ENCODE data around the gene SMPD3.

The SMPD3 gene

GRCh38 chr16:68433316-68433715, 15.0 kb downstream of the SMPD3 start:
- H3K4me1 ChIP-seq (ENCODE audit: control insufficient read depth, insufficient read depth, low read length, poor library complexity, severe bottlenecking): no peaks in the 10 kb centered on the region
- no peaks in the 10 kb centered on the region for H3K36me3 ChIP-seq (ENCODE audit: control insufficient read depth, insufficient read depth, low read length)
- H3K9me3 ChIP-seq (ENCODE audit: control insufficient read depth, low read length): no peaks in the 10 kb centered on the region
- no peak overlapping the region for H3K27ac ChIP-seq (ENCODE audit: low read depth, low read length, severe bottlenecking)
- WGBS, 2 experiments (ENCODE audit: insufficient coverage in 2 of 2): 88 to 90% methylated on average over 1 to 3 of the region's 4 CpGs
- no peak overlapping the region for H3K4me3 ChIP-seq (ENCODE audit: extremely low read depth, insufficient read depth, low read length, poor library complexity, severe bottlenecking)

- no peaks in the 10 kb centered on the region for H3K36me3 ChIP-seq (ENCODE audit: control insufficient read depth, insufficient read depth, low read length)
- 87 to 100% methylated on average over 1 to 3 of the region's 4 CpGs for WGBS, 2 experiments (ENCODE audit: insufficient coverage in 2 of 2)
Observed at GRCh38 chr16:68432701-68433100, 15.6 kb downstream of the SMPD3 start.

GRCh38 chr16:68429076-68429854, 19.0 kb downstream of the SMPD3 start:
- 77 to 85% methylated on average over 4 of the region's 4 CpGs for WGBS, 2 experiments (ENCODE audit: insufficient coverage in 2 of 2)
- no peak overlapping the region for H3K4me3 ChIP-seq (ENCODE audit: extremely low read depth, insufficient read depth, low read length, poor library complexity, severe bottlenecking)
- H3K9me3 ChIP-seq (ENCODE audit: control insufficient read depth, low read length): no peaks in the 10 kb centered on the region
- H3K36me3 ChIP-seq (ENCODE audit: control insufficient read depth, insufficient read depth, low read length): no peaks in the 10 kb centered on the region
- H3K4me1 ChIP-seq (ENCODE audit: control insufficient read depth, insufficient read depth, low read length, poor library complexity, severe bottlenecking): no peaks in the 10 kb centered on the region
- H3K27ac ChIP-seq (ENCODE audit: low read depth, low read length, severe bottlenecking): no peak overlapping the region

More at GRCh38 chr16:68432701-68433100, 15.6 kb downstream of the SMPD3 start:
- no peak overlapping the region for H3K27ac ChIP-seq (ENCODE audit: low read depth, low read length, severe bottlenecking)
- H3K4me3 ChIP-seq (ENCODE audit: extremely low read depth, insufficient read depth, low read length, poor library complexity, severe bottlenecking): no peak overlapping the region
- H3K4me1 ChIP-seq (ENCODE audit: control insufficient read depth, insufficient read depth, low read length, poor library complexity, severe bottlenecking): no peaks in the 10 kb centered on the region
- no peaks in the 10 kb centered on the region for H3K9me3 ChIP-seq (ENCODE audit: control insufficient read depth, low read length)

GRCh38 chr16:68427649-68428303, 20.5 kb downstream of the SMPD3 start:
- WGBS, 2 experiments (ENCODE audit: insufficient coverage in 2 of 2): 93% methylated on average over 5 of the region's 5 CpGs

GRCh38 chr16:68426347-68426652, 22.0 kb downstream of the SMPD3 start:
- H3K36me3 ChIP-seq (ENCODE audit: control insufficient read depth, insufficient read depth, low read length): no peaks in the 10 kb centered on the region
- H3K4me3 ChIP-seq (ENCODE audit: extremely low read depth, insufficient read depth, low read length, poor library complexity, severe bottlenecking): no peak overlapping the region
- H3K9me3 ChIP-seq (ENCODE audit: control insufficient read depth, low read length): no peaks in the 10 kb centered on the region
- H3K27ac ChIP-seq (ENCODE audit: low read depth, low read length, severe bottlenecking): no peak overlapping the region
- H3K4me1 ChIP-seq (ENCODE audit: control insufficient read depth, insufficient read depth, low read length, poor library complexity, severe bottlenecking): no peaks in the 10 kb centered on the region

More at GRCh38 chr16:68427649-68428303, 20.5 kb downstream of the SMPD3 start:
- H3K27ac ChIP-seq (ENCODE audit: low read depth, low read length, severe bottlenecking): no peak overlapping the region
- no peaks in the 10 kb centered on the region for H3K36me3 ChIP-seq (ENCODE audit: control insufficient read depth, insufficient read depth, low read length)
- no peak overlapping the region for H3K4me3 ChIP-seq (ENCODE audit: extremely low read depth, insufficient read depth, low read length, poor library complexity, severe bottlenecking)
- no peaks in the 10 kb centered on the region for H3K9me3 ChIP-seq (ENCODE audit: control insufficient read depth, low read length)
- no peaks in the 10 kb centered on the region for H3K4me1 ChIP-seq (ENCODE audit: control insufficient read depth, insufficient read depth, low read length, poor library complexity, severe bottlenecking)

GRCh38 chr16:68425498-68426346, 22.6 kb downstream of the SMPD3 start:
- no peaks in the 10 kb centered on the region for H3K9me3 ChIP-seq (ENCODE audit: control insufficient read depth, low read length)
- 80 to 86% methylated on average over 5 to 9 of the region's 9 CpGs for WGBS, 2 experiments (ENCODE audit: insufficient coverage in 2 of 2)
- no peaks in the 10 kb centered on the region for H3K36me3 ChIP-seq (ENCODE audit: control insufficient read depth, insufficient read depth, low read length)

GRCh38 chr16:68423771-68424170, 24.5 kb downstream of the SMPD3 start:
- Histone ChIP-seq H3K36me3 (ENCODE audit: control insufficient read depth, insufficient read depth, low read length) (no peaks in the 10 kb centered on the region), H3K4me1 (ENCODE audit: control insufficient read depth, insufficient read depth, low read length, poor library complexity, severe bottlenecking) (no peaks in the 10 kb centered on the region), H3K27ac (ENCODE audit: low read depth, low read length, severe bottlenecking) (no peak overlapping the region), H3K9me3 (ENCODE audit: control insufficient read depth, low read length) (no peaks in the 10 kb centered on the region), H3K4me3 (ENCODE audit: extremely low read depth, insufficient read depth, low read length, poor library complexity, severe bottlenecking) (no peak overlapping the region)
- 84 to 89% methylated on average over 3 to 5 of the region's 5 CpGs for WGBS, 2 experiments (ENCODE audit: insufficient coverage in 2 of 2)

More at GRCh38 chr16:68425498-68426346, 22.6 kb downstream of the SMPD3 start:
- Histone ChIP-seq H3K4me1 (ENCODE audit: control insufficient read depth, insufficient read depth, low read length, poor library complexity, severe bottlenecking) (no peaks in the 10 kb centered on the region), H3K4me3 (ENCODE audit: extremely low read depth, insufficient read depth, low read length, poor library complexity, severe bottlenecking) (no peak overlapping the region), H3K27ac (ENCODE audit: low read depth, low read length, severe bottlenecking) (no peak overlapping the region)

- Histone ChIP-seq H3K36me3 (ENCODE audit: control insufficient read depth, insufficient read depth, low read length) (no peaks in the 10 kb centered on the region), H3K27ac (ENCODE audit: low read depth, low read length, severe bottlenecking) (no peak overlapping the region), H3K4me1 (ENCODE audit: control insufficient read depth, insufficient read depth, low read length, poor library complexity, severe bottlenecking) (no peaks in the 10 kb centered on the region), H3K9me3 (ENCODE audit: control insufficient read depth, low read length) (no peaks in the 10 kb centered on the region), H3K4me3 (ENCODE audit: extremely low read depth, insufficient read depth, low read length, poor library complexity, severe bottlenecking) (no peak overlapping the region)
- 71 to 80% methylated on average over 1 to 3 of the region's 4 CpGs for WGBS, 2 experiments (ENCODE audit: insufficient coverage in 2 of 2)
Observed at GRCh38 chr16:68422396-68422960, 25.8 kb downstream of the SMPD3 start.

- Histone ChIP-seq H3K4me3 (ENCODE audit: extremely low read depth, insufficient read depth, low read length, poor library complexity, severe bottlenecking) (no peak overlapping the region), H3K27ac (ENCODE audit: low read depth, low read length, severe bottlenecking) (no peak overlapping the region), H3K4me1 (ENCODE audit: control insufficient read depth, insufficient read depth, low read length, poor library complexity, severe bottlenecking) (no peaks in the 10 kb centered on the region), H3K9me3 (ENCODE audit: control insufficient read depth, low read length) (no peaks in the 10 kb centered on the region), H3K36me3 (ENCODE audit: control insufficient read depth, insufficient read depth, low read length) (no peaks in the 10 kb centered on the region)
- WGBS, 2 experiments (ENCODE audit: insufficient coverage in 2 of 2): 84 to 97% methylated on average over 3 of the region's 5 CpGs
Observed at GRCh38 chr16:68421076-68421475, 27.2 kb downstream of the SMPD3 start.

GRCh38 chr16:68420366-68420942, 27.9 kb downstream of the SMPD3 start:
- WGBS, 2 experiments (ENCODE audit: insufficient coverage in 2 of 2): 80 to 87% methylated on average over 2 to 4 of the region's 4 CpGs
- H3K27ac ChIP-seq (ENCODE audit: low read depth, low read length, severe bottlenecking): no peak overlapping the region
- no peaks in the 10 kb centered on the region for H3K36me3 ChIP-seq (ENCODE audit: control insufficient read depth, insufficient read depth, low read length)
- no peaks in the 10 kb centered on the region for H3K9me3 ChIP-seq (ENCODE audit: control insufficient read depth, low read length)
- H3K4me3 ChIP-seq (ENCODE audit: extremely low read depth, insufficient read depth, low read length, poor library complexity, severe bottlenecking): no peak overlapping the region
- H3K4me1 ChIP-seq (ENCODE audit: control insufficient read depth, insufficient read depth, low read length, poor library complexity, severe bottlenecking): no peaks in the 10 kb centered on the region

Data from mesodermal cell (in vitro differentiated cells).